ENCODE results near the gene DDTL.

DDTL gene

GRCh38 chr22:24006207-24006913, 39.7 kb downstream of the DDTL start:
- DNase-seq (ENCODE audit: low spot score): no peak

DNA sequence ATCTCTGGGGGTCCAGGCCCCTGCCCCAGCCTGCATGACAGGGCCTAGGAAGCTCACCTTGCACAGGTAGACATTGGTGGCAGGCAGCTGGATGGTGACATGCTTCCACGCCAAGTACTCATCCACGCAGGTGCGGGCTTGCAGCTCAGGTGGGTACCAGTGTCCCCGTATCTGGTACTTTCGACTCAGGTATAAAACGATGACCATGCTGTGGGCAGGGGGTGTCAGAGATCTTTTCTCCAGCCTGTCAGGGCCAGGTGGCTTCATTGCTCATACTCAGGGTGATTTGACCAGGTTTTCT, 40.2 kb downstream of the DDTL start:
- DNase-seq (ENCODE audit: low spot score): no peak

- no peak for DNase-seq (ENCODE audit: low spot score)
These were observed 40.7 kb downstream of the DDTL start for GRCh38 chr22:24007253-24008021.

DNA sequence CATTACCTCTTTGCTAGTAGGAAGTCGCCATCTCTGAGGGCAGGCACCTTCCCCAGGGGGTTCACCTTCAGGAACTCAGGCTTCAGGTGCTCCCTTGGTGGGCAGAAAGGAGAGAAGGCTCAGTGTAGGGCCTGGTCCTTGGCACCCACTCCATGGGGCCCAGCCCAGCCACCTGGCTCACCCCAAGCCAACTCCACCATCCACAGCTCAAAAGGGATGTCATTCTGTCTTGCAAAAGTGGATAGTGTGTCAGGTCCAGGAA, 41.3 kb downstream of the DDTL start:
- no peak for DNase-seq (ENCODE audit: low spot score)

GRCh38 chr22:24008381-24009226, 41.9 kb downstream of the DDTL start:
- no peak for DNase-seq (ENCODE audit: low spot score)

GRCh38 chr22:24009227-24010017, 42.7 kb downstream of the DDTL start:
- no peak for DNase-seq (ENCODE audit: low spot score)

DNA sequence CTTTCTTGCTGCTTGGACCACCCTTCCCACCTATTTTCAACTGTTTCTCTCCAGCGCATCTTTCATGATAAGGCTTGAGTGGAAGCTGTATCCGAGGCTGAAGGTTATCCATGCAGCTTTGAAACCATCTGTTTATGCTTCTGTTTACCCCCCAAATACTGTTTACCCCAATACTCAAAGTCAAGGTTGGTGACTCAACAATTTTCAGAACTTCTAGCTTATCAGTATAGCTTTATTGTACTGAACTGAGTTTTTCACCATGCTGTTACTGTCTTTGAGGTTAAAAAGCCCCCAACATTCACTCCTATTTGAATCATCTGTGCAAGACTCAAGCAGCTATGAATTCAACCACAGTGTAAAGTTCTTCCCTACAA, 43.3 kb downstream of the DDTL start:
- DNase-seq (ENCODE audit: low spot score): no peak

GRCh38 chr22:24011735-24012068, 45.0 kb downstream of the DDTL start:
- DNase-seq (ENCODE audit: low spot score): no peak

DNA sequence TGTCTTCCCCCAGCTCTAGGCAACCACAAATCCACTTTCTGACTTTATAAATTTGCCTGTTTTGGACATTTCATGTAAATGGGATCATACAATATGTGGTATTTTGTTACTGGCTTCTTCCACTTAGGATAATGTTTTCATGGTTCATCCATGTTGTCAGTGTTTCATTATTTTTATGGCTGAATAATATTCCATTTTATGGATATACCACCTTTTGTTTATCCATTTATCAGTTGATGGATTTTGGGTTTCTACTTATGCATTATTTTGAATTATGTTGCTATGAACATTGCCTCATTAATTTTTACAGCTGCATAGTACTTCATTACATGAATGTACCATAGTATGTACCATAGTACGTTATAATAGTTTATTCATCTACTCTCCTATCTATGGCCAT, 49.5 kb downstream of the DDTL start:
- no peak for DNase-seq (ENCODE audit: low spot score)

DNA sequence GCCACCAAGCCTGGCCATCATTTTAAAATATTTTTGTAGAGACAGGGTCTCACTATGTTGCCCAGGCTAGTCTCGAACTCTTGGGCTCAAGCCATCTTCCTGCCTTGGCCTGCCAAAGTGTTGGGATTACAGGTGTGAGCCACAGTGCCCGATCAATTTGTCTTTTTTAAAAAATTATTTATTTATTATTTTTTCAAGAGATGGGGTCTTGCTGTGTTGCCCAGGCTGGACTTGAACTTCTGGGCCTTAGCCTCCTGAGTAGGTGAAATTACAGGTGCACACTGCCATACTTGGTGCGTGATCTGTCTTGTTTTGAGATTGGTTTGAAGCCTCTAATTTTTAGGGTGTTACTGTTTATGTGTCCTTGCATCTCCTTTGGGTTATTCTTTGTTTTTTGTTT, 54.6 kb downstream of the DDTL start:
- no peak for DNase-seq (ENCODE audit: low spot score)
